ENCODE results near the gene MGAT5B. TPM values are rescaled to one million over a fixed set of nuclear protein-coding genes. Genes with fewer than 3 reads are reported as not detected.

Gene MGAT5B
- total and polyA plus RNA-seq, 2 experiments from 2014 or later = 1.6 to 10.0 TPM

- TF ChIP-seq NANOG (IDR thresholded peaks at IDR 0.05; ENCODE audit: borderline replicate concordance) = no peak
- TF ChIP-seq CTCF (conservative IDR thresholded peaks at IDR 0.05; ENCODE audit: low read depth in 2 of 2) = no peak
- TF ChIP-seq ZNF331 (CRISPR knock-in tag; IDR thresholded peaks at IDR 0.05; ENCODE audit: low read depth) = no peak
- TF ChIP-seq JUNB (IDR thresholded peaks at IDR 0.05; ENCODE audit: unreplicated experiment) = no peak
These were observed 119.4 kb downstream of the MGAT5B start (continued) for GRCh38 chr17:76987486-76988093.

DNA sequence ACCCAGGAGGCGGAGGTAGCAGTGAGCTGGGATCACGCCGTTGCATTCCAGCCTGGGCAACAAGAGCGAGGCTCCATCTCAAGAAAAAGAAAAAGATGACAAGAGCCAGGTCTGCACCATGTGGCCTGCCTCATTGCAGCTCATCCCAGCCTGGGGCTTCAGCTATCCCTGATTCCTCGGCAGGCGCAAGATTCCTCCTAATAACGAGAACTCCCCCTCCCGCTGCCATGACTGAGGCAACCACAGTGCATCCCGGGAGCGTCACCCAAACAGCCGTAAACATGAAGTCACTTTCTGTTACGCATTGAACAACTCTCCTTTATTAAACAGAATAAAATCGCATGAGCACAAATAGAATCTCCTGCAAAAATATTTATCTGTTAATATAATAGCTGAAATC is 120.6 kb downstream of the MGAT5B start:
- no peaks in the 10 kb centered on the region for H3K9me2 ChIP-seq (ENCODE audit: insufficient read depth)
- no peak overlapping the region for H3K27ac ChIP-seq (ENCODE audit: low read depth)
- peaks cover 6% of the 10 kb centered on the region; the same call in 1 of the 2 replicates for H3K4me1 ChIP-seq (ENCODE audit: insufficient read depth)
- no peak overlapping the region for H3K4me3 ChIP-seq
- H2AFZ ChIP-seq = peak overlapping the region; percentile 63; the same call in 1 of the 2 replicates
- H3K36me3 ChIP-seq (ENCODE audit: insufficient read depth) = no peaks in the 10 kb centered on the region
- no peaks in the 10 kb centered on the region for H3K27me3 ChIP-seq (ENCODE audit: insufficient read depth)
- DNase-seq (ENCODE audit: low spot score) (no peak), ATAC-seq (no peak)
- Mint-ChIP-seq H3K9me3 (no peaks in the 10 kb centered on the region), H3K27ac (no peak overlapping the region), H3K4me1 (peaks cover 12% of the 10 kb centered on the region), H3K27me3 (ENCODE audit: insufficient read depth, low read depth, poor library complexity) (peaks cover 3% of the 10 kb centered on the region), H3K36me3 (ENCODE audit: low read depth) (no peaks in the 10 kb centered on the region), H3K4me3 (no peak overlapping the region)
- no peaks in the 10 kb centered on the region for H3K79me2 ChIP-seq (replicated peaks; ENCODE audit: insufficient read depth)
- no peak overlapping the region for H3K4me2 ChIP-seq
- no peaks in the 10 kb centered on the region for H4K20me1 ChIP-seq (replicated peaks; ENCODE audit: insufficient read depth)
- H3F3A ChIP-seq (replicated peaks; ENCODE audit: low read depth) = no peaks in the 10 kb centered on the region
- TF ChIP-seq STAT1 (IDR thresholded peaks at IDR 0.05; ENCODE audit: unreplicated experiment) (no peak), EZH2 (IDR thresholded peaks at IDR 0.05; ENCODE audit: low read depth, unreplicated experiment) (no peak), EZH2phosphoT487 (IDR thresholded peaks at IDR 0.05; ENCODE audit: unreplicated experiment) (no peak), NANOG (IDR thresholded peaks at IDR 0.05; ENCODE audit: borderline replicate concordance) (no peak), CREB1 (CRISPR knock-in tag; IDR thresholded peaks at IDR 0.05; ENCODE audit: low read depth) (no peak), CTCF (conservative IDR thresholded peaks at IDR 0.05; ENCODE audit: low read depth in 2 of 2) (no peak), ZNF114 (CRISPR knock-in tag; IDR thresholded peaks at IDR 0.05) (no peak), POLR2AphosphoS5 (IDR thresholded peaks at IDR 0.05; ENCODE audit: low read depth) (no peak), JUNB (IDR thresholded peaks at IDR 0.05; ENCODE audit: unreplicated experiment) (no peak)
- TF ChIP-seq, protein P1, sequence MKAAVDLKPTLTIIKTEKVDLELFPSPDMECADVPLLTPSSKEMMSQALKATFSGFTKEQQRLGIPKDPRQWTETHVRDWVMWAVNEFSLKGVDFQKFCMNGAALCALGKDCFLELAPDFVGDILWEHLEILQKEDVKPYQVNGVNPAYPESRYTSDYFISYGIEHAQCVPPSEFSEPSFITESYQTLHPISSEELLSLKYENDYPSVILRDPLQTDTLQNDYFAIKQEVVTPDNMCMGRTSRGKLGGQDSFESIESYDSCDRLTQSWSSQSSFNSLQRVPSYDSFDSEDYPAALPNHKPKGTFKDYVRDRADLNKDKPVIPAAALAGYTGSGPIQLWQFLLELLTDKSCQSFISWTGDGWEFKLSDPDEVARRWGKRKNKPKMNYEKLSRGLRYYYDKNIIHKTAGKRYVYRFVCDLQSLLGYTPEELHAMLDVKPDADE (IDR thresholded peaks at IDR 0.05) = no peak
- TF ChIP-seq, protein P2, sequence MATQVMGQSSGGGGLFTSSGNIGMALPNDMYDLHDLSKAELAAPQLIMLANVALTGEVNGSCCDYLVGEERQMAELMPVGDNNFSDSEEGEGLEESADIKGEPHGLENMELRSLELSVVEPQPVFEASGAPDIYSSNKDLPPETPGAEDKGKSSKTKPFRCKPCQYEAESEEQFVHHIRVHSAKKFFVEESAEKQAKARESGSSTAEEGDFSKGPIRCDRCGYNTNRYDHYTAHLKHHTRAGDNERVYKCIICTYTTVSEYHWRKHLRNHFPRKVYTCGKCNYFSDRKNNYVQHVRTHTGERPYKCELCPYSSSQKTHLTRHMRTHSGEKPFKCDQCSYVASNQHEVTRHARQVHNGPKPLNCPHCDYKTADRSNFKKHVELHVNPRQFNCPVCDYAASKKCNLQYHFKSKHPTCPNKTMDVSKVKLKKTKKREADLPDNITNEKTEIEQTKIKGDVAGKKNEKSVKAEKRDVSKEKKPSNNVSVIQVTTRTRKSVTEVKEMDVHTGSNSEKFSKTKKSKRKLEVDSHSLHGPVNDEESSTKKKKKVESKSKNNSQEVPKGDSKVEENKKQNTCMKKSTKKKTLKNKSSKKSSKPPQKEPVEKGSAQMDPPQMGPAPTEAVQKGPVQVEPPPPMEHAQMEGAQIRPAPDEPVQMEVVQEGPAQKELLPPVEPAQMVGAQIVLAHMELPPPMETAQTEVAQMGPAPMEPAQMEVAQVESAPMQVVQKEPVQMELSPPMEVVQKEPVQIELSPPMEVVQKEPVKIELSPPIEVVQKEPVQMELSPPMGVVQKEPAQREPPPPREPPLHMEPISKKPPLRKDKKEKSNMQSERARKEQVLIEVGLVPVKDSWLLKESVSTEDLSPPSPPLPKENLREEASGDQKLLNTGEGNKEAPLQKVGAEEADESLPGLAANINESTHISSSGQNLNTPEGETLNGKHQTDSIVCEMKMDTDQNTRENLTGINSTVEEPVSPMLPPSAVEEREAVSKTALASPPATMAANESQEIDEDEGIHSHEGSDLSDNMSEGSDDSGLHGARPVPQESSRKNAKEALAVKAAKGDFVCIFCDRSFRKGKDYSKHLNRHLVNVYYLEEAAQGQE (IDR thresholded peaks at IDR 0.05; ENCODE audit: unreplicated experiment) = no peak
